ENCODE data around the gene RALB. TPM values are rescaled to one million over a fixed set of nuclear protein-coding genes. Genes with fewer than 3 reads are reported as not detected.
"Not testable (repeated sequence)": the region's sequence is repeated elsewhere in the genome, so short reads cannot be mapped to it uniquely, and the experiment has no call there.

RALB gene
- total RNA-seq, 1 donor from 2014 or later: 50.5 TPM

GRCh38 chr2:120315367-120316033 is 62.8 kb downstream of the RALB start:
- no peak for DNase-seq (ENCODE audit: low spot score)

- no peak for DNase-seq (ENCODE audit: low spot score)
Measured at GRCh38 chr2:120316071-120316470, 63.4 kb downstream of the RALB start.

- DNase-seq (ENCODE audit: low spot score): no peak
Measured at GRCh38 chr2:120316528-120317179, 64.0 kb downstream of the RALB start.

GRCh38 chr2:120317180-120317533 is 64.5 kb downstream of the RALB start:
- no peak for DNase-seq (ENCODE audit: low spot score)

- no peak for DNase-seq (ENCODE audit: low spot score)
Measured at GRCh38 chr2:120317916-120318315, 65.3 kb downstream of the RALB start.

- DNase-seq (ENCODE audit: low spot score): no peak
Measured at GRCh38 chr2:120318626-120319025, 66.0 kb downstream of the RALB start.

GRCh38 chr2:120319123-120319522 is 66.5 kb downstream of the RALB start:
- no peak for DNase-seq (ENCODE audit: low spot score)

- no peak for DNase-seq (ENCODE audit: low spot score)
Measured at GRCh38 chr2:120319686-120320317, 67.2 kb downstream of the RALB start.

GRCh38 chr2:120320318-120320851 is 67.7 kb downstream of the RALB start:
- no peak for DNase-seq (ENCODE audit: low spot score)

GRCh38 chr2:120320887-120321556 is 68.4 kb downstream of the RALB start:
- DNase-seq (ENCODE audit: low spot score): not testable (repeated sequence)

- no peak for DNase-seq (ENCODE audit: low spot score)
Measured at GRCh38 chr2:120321721-120322284, 69.2 kb downstream of the RALB start.

- DNase-seq (ENCODE audit: low spot score): no peak
Measured at GRCh38 chr2:120322329-120322728, 69.7 kb downstream of the RALB start.

GRCh38 chr2:120323214-120323613 is 70.6 kb downstream of the RALB start:
- DNase-seq (ENCODE audit: low spot score): peak; percentile 69

GRCh38 chr2:120323807-120324399 is 71.3 kb downstream of the RALB start:
- no peak for DNase-seq (ENCODE audit: low spot score)

GRCh38 chr2:120324933-120325332 is 72.3 kb downstream of the RALB start:
- no peak for DNase-seq (ENCODE audit: low spot score)

GRCh38 chr2:120326066-120326465 is 73.4 kb downstream of the RALB start:
- DNase-seq (ENCODE audit: low spot score): no peak

GRCh38 chr2:120330946-120331822 is 78.5 kb downstream of the RALB start:
- no peak for DNase-seq (ENCODE audit: low spot score)

- DNase-seq (ENCODE audit: low spot score): no peak
Measured at GRCh38 chr2:120331903-120332302, 79.3 kb downstream of the RALB start.

GRCh38 chr2:120332384-120332783 is 79.7 kb downstream of the RALB start:
- DNase-seq (ENCODE audit: low spot score): no peak

GRCh38 chr2:120334068-120334467 is 81.4 kb downstream of the RALB start:
- no peak for DNase-seq (ENCODE audit: low spot score)

GRCh38 chr2:120336749-120337148 is 84.1 kb downstream of the RALB start:
- no peak for DNase-seq (ENCODE audit: low spot score)
